SIG-M5 treated with dmso at 0.1 percent for 504 hours (cell line): Measurements from ENCODE around the gene BAZ1A.

Source experiments
- DNase-seq: peaks from one replicate; lab custom pipeline; 2025; ENCODE audit not compliant: unreplicated experiment; lab: John Stamatoyannopoulos, UW

Gene BAZ1A

DNA sequence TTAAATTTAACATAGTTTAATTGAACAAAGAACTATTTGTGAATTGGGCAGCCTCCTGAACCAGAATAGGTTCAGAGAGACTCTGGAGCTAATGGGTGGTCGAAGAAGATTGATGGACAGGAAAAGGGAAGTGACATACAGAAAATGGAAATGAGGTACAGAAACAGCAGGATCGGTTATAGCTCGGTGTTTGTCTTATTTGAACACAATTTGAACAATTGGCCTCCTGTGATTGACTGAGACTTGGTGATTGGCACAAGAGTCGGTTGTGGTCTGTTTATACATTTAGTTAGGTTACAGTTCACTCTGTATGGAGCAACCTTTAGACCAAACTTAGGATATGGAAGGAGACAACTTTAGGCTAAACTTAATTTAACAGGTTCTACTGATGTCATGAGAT is 142.4 kb downstream of the BAZ1A start:
- DNase-seq = peak; percentile 9

DNA sequence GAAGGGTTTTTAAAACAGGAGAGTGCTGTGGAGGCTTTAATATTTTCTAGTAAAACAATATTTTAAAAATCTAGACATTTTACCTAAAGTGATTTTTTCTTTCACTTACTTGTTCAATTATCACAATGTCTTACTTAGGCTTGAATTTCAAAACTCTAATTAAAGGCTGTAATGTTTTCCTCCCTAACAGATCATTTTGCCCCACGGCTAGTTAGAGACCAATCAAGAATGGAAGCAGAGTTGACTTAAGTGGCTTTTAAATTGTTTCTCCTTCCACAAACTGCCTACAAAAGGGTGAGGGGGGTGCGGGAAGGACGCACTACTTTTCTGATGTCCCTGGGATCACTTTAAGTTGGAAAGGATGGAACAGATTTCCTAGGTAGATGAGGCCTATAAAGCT is 151.3 kb downstream of the BAZ1A start:
- DNase-seq = no peak

DNA sequence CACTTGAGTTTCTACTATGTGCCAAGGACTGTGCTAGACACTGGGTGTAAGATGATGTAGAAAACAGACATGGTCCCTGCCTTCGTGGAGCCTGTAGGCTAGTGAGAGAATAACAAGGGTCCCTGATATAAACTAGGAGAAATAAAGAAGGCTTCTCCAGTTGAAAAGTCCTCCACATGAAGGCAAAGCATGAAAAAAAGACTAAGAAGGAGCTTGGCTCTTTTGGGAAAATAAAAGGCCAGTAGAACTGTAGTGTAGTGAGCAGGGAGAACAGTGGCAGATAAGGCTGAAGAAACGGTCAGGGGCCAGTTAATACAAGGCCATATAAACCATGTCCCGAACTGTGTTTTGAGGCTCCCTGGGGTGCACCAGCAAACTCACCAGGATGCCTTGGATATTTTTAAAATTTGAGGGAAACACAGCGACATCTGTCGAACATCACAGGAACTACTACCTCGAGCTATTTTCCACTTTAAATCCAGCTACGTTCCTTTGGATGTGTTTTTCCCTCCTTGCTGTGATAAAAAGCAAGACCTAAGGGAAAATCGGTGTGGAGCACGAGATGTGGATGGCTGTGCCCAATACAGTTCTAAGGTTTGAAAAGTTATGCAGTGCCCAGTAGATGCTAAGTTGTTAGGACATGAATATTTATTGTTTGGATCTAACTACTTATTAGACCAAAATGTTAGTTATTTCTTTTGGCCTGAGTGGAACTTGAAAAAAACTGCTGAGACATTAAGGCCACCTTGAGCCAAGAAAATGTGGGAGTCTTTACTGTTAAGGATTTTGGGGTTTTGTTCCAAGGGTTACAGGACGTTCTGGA is 152.2 kb downstream of the BAZ1A start:
- peak; percentile 56 for DNase-seq

DNA sequence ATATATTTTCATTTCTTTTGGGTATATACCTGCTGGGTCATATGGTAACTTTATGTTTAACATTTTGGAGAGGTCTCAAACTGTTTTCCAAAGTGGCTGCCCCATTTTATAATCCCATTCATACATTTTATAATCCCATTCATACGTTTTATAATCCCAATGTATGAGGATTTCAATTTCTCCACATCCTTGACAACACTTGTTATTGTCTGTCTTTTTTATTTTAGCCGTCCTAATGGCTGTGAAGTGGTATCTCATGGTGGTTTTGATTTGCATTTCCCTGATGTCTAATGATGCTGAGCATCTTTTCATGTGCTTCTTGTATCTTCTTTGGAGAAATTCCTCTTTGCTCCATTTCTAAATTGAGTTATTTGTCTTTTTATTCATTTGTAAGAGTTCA is 154.0 kb downstream of the BAZ1A start:
- no peak for DNase-seq

DNA sequence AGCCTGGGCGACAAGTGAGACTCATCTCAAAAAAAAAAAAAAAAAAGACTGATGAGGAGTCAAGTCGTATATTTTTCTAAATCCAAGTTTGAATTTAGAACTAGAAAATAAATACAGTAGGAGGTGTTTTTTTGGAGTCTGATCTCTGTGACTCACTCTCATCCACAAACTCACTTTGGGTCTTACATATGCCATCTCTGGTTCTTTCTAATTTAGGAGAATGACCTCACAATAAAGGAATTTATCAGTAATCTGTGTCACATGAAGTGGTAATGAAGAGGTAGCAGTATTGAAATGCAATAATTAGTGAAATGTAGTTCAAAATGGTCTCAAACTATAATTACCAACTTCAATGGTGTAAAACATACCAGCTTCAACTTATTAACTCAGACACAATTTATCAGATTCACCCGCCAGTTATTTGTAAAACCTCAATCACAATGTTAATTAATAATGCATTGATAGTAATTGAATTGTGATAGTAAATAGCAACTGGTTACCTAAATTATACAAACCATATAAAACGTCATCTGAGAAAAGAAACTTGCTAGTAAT is 156.3 kb downstream of the BAZ1A start:
- DNase-seq = no peak

DNA sequence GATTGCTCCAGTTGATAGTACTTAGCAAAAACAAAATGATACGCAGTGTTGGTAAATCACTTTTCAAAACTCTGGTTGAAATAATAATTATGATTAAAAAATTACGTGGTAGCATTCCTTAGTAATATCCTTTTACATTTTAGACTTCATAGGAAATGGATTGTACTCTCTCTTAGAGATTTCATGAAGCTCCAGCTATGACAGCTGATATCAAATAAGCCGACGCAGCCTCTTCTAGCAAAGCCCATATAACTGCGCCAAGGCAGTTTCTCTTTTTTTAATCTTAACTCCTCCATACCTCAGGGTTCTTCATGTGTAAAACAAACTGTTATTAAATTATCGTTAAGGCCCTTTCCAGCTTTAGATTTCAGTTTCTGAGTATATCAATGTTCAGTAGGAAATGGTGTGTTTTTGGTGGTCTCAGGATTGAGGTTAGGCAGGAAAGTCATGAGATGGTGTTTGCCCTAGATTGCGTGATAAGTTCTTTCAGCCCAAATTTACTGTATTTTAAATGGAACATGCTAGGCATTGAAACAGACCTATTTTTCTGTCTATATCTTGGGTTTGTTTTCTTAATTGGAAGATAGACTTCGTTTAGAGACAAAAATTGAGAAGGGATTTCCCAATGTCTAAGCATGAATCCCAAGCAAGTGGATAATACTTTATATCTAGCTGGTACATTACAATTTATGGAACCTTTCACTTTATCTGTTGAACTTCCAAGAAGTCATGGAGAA is 159.9 kb downstream of the BAZ1A start:
- no peak for DNase-seq

DNA sequence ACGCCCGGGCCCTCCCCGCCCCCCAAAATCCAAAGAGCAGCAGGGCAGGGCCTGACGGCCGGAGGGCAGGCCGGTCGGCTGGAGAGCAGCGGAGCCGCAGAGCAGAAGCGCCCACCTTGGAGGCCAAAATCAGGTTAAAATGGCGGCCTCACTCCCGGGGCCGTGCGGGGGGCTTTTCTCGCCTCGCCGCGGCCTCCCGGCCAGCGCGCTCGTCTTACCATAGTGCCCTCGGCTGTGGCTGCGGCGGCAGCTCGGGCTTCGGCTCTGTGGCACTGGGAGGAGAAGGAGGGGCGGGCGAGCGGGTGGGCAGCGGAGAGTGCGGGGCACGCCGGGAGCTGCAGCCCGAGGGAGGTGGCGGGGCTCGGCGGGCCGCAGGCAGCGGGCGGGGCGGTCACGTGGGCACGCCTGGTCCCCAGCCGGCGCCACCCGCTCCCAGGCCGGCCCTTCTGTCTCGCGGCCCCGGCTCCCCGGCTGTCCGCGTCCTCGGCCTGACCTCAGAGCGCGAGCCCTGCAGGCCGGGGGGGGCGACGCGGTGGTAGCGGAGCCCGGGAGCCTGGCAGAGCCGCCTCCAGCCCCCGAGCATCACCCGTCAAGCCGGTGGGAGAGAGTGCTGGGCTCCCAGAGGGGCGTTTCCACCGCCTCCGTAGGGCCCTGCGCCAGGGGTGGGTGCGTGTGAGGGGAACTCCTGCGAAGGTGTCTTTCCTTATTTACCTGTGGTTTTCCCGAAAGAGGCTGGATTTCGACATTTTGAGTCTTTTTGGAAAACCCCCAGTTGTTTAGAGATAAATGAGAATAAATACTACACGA is 160.6 kb downstream of the BAZ1A start, which contains the start of gene CFL2:
CFL2 (minus strand) TSS at position 274 of the 807 bp plus-strand sequence; CDS start at position 221, 53 bp downstream.
- peak; percentile 64 for DNase-seq

DNA sequence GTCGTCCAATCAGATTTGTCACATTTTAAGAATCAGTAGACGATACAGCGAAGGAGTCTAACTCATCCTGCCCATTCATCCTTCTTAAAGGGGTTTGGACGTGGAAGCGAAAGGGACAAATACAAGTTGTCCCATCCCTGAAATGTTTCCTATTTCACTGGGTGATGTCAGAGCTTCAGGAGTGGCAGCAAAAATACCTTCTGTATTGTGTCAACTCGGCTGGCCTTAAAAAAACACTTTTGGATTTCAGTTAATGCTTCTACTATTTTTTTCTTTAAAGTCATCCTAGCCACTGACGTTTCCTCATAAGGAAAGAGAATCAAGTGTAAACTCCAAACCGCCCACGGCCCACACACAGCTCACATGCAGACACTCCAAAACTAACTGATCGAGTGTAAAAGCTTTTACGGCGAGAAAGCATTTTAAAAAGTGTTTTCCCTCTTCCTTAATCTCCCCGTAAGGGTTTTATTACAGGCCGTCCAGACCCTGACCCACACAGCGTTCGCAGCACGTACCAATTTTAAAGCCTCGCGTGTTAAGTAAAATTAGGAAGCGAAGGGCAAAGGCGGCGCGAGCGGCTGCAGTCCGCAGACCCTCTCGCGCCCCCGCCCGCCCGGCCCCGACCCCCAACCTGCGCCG is 161.4 kb downstream of the BAZ1A start:
- DNase-seq = peak; percentile 34

DNA sequence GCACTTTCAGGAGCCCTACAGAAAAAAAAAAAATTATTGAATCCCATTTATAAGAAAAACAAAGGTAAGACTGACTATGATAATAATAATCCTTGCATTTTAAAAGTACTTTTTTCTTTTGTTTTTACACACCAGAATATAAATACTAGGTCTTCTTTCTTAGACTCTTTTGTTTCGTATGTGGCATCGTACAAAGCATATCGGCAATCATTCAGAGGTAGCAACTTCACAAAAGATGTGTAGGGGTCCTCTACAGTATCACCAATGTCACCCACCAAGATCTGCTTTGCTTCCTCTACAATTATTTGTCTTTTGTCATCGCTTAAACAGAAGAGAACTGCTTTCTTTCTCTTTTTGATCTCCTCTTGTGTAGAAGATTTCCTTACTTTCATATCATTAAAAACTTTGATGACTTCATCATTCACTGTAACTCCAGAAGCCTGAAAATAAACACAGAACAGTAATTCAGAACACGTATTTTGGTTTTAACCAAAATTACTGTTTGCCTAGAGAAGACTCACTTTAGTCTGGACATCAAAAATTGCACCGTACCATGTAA is 162.0 kb downstream of the BAZ1A start:
- no peak for DNase-seq

DNA sequence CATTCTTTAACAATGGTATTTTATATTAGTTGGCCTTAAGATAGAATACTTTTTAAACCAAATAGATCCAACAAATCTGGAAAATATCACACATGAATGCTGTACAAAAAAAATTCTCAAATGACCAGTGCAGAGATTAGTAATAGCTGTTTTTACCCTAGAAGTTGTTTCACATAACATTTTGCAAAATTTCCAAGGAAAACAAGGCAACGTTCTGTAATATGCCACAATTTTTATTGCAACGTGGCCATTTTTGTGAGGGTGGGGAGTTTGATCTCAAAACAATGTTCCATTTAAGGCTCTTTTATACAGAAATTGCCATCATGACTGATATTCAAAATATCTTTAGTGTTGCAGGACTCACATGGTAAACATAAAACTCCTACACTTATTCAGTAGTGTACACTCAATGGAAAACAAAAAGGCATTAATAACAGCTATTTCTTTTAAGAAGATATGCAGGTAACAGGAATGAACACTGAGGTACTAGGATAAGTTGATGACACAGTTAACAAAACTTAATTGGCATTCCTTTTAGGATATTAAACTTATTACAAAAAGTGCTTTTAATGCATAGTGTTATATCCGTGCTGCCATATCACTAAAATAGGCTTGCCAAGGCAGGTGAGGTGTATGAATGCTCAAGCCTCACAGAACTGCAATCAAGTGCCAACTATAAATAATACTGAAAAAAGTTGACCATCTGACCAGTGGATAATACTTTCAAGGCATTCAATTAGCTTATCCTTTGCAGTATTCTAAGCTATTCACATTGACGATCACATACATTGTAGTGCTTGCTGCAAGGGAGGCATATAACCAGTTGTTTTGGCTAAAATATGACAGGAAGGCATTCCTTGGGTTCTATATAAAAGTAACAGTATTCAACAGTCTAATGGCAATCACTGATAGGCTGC is 163.1 kb downstream of the BAZ1A start:
- no peak for DNase-seq

DNA sequence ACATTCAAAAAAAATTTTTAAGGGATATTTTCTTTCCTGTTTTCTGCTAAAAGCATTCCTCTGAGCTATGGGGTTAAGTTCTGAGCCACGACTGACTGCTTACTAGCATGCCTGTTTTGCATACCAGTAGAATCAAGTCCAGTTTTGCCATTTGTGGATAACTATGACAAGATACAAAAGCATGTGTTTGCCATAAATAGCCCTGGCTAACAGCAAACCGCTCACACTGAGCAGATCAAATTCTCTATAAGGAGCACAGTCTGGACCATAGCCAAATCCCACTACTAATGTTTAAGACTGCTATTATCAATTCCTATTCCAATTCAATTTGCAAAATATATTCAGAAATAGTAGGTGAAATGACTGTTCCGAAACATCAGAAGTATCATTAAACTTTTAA is 164.0 kb downstream of the BAZ1A start:
- no peak for DNase-seq

DNA sequence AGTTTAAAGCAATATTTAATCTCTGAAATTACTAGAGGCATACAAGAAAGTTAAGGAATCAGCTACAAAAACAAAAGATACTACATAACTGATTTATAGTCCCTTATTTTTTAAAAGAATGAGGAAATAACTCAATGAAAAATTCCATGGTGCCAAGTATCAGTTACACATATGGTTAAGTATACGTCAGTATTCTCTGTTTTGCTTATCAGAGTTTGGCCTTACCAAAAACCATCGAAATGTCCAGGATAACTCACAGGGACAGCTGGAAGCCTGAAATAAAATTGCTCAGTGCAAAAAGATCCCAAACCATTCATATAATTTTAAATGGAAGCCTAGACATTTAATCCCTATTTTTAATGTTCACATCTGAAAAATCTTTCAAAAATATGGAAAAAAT is 164.4 kb downstream of the BAZ1A start:
- DNase-seq = no peak

DNA sequence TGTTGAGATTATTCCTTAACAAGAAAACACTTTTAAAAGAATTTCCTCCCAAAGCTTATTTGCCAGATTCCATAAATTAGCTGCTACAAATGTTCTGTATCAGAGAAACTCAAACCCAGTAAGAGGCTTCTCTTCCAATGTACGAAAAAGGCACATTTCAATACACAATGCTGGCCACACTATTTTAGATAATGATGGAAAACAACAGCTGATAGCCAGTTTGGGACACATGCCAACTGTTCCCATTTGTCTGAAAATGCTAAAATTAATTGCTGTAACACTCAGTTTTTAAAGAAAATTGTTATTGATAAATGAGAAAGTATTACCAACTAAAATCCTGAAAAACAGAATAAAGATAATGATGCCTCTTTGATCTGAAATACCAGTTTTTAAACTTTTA is 165.2 kb downstream of the BAZ1A start:
- no peak for DNase-seq

DNA sequence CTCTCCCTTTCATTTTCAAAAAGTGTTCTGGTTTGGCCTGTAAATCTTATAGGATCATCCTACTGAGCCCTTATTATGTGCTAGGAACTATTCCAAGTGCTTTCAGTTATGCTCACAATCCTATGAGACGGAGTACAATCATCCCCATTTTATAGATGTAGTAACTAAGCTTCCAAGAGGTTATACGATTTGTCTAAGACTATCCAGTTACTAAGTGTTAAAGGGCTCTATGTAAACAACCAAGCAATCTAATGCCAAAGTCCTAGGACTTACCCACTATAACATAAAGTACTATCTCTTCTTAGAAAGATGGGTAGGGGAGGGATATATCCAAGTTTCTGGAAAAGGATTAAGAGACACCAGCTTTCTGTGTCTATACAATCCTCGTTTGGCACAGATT is 167.4 kb downstream of the BAZ1A start:
- DNase-seq = no peak
